ENCODE measurements around the gene CANT1.

Gene CANT1

GRCh38 chr17:79009397-79010303 lies at the start of gene CANT1:
TSS of gene CANT1 (minus strand) at chr17:79009764. CDS start at chr17:78997622, 12,142 bp downstream.
- peak; percentile 94 for DNase-seq (ENCODE audit: low spot score)

GRCh38 chr17:79057737-79058385 lies 48.3 kb upstream of the CANT1 start:
- no peak for DNase-seq (ENCODE audit: low spot score)

GRCh38 chr17:79055197-79055596 lies 45.6 kb upstream of the CANT1 start:
- no peak for DNase-seq (ENCODE audit: low spot score)

- no peak for DNase-seq (ENCODE audit: low spot score)
Observed at GRCh38 chr17:79054200-79054960, 44.8 kb upstream of the CANT1 start.

- no peak for DNase-seq (ENCODE audit: low spot score)
Observed at GRCh38 chr17:79053251-79053925, 43.8 kb upstream of the CANT1 start.

GRCh38 chr17:79052131-79052530 lies 42.6 kb upstream of the CANT1 start:
- DNase-seq (ENCODE audit: low spot score): no peak

GRCh38 chr17:79051306-79051705 lies 41.7 kb upstream of the CANT1 start:
- no peak for DNase-seq (ENCODE audit: low spot score)

GRCh38 chr17:79050551-79050950 lies 41.0 kb upstream of the CANT1 start:
- no peak for DNase-seq (ENCODE audit: low spot score)

- DNase-seq (ENCODE audit: low spot score): no peak
Observed at GRCh38 chr17:79049821-79050220, 40.3 kb upstream of the CANT1 start.

GRCh38 chr17:79048826-79049755 lies 39.5 kb upstream of the CANT1 start:
- DNase-seq (ENCODE audit: low spot score): no peak

GRCh38 chr17:79047923-79048825 lies 38.6 kb upstream of the CANT1 start:
- no peak for DNase-seq (ENCODE audit: low spot score)

GRCh38 chr17:79047291-79047920 lies 37.8 kb upstream of the CANT1 start:
- DNase-seq (ENCODE audit: low spot score): no peak

GRCh38 chr17:79046916-79047280 lies 37.3 kb upstream of the CANT1 start:
- DNase-seq (ENCODE audit: low spot score): no peak

GRCh38 chr17:79046197-79046915 lies 36.8 kb upstream of the CANT1 start:
- DNase-seq (ENCODE audit: low spot score): no peak

- DNase-seq (ENCODE audit: low spot score): peak; percentile 85
Observed at GRCh38 chr17:79045842-79046196, 36.3 kb upstream of the CANT1 start.

- no peak for DNase-seq (ENCODE audit: low spot score)
Observed at GRCh38 chr17:79045001-79045729, 35.6 kb upstream of the CANT1 start.

GRCh38 chr17:79044462-79044861 lies 34.9 kb upstream of the CANT1 start:
- DNase-seq (ENCODE audit: low spot score): no peak

GRCh38 chr17:79043931-79044320 lies 34.4 kb upstream of the CANT1 start:
- DNase-seq (ENCODE audit: low spot score): no peak

Measured in HuH-7 (cell line).